RWPE1 (cell line): ENCODE data around the gene TMPRSS11E.

ENCODE experiments used
- CTCF ChIA-PET: fragments of 350-600 bp; sonication (Branson Sonifier 250); formaldehyde crosslinking; extraction: SDS; loops from one replicate; lab custom pipeline; 2021; lab: Yijun Ruan, JAX
- POLR2A ChIA-PET: fragments of 400-600 bp; formaldehyde crosslinking; extraction: SDS; loops from one replicate; lab custom pipeline; 2020; ENCODE audit warnings: antibody characterized with exemption; ENCODE audit not compliant: low non-redundant PET; lab: Yijun Ruan, JAX
- DNase-seq: peaks from one replicate; pipeline ENCODE4 v3.0.0; 2012; ENCODE audit warnings: low spot score
- H3K27ac ChIP-seq: fragments of 450-650 bp; 2 replicates; pipeline ENCODE4 v1.5.1; 2017
- CTCF ChIP-seq: fragments of 450-650 bp; conservative IDR thresholded peaks from 2 replicates; pipeline ENCODE4 v1.5.1; 2017; ENCODE audit warnings: low read depth, mild to moderate bottlenecking

The TMPRSS11E gene

GRCh38 chr4:68432320-68432719, 14.9 kb upstream of the TMPRSS11E start:
- DNase-seq: no peak
- CTCF ChIA-PET: no interaction called here
- TF ChIP-seq CTCF: no peak

GRCh38 chr4:68433582-68433981, 13.7 kb upstream of the TMPRSS11E start:
- ChIA-PET CTCF (no interaction called here), POLR2A (no interaction called here)
- DNase-seq: no peak
- no peak for TF ChIP-seq CTCF
- no peak overlapping the region for H3K27ac ChIP-seq

More at GRCh38 chr4:68432320-68432719, 14.9 kb upstream of the TMPRSS11E start:
- no peak overlapping the region for H3K27ac ChIP-seq
- POLR2A ChIA-PET: no interaction called here

GRCh38 chr4:68434277-68434676, 13.0 kb upstream of the TMPRSS11E start:
- POLR2A ChIA-PET: no interaction called here

GRCh38 chr4:68434836-68435235, 12.4 kb upstream of the TMPRSS11E start:
- CTCF ChIA-PET: no interaction called here

More at GRCh38 chr4:68434277-68434676, 13.0 kb upstream of the TMPRSS11E start:
- no peak for TF ChIP-seq CTCF
- H3K27ac ChIP-seq: no peak overlapping the region
- CTCF ChIA-PET: no interaction called here
- no peak for DNase-seq

GRCh38 chr4:68445111-68445510, 2.2 kb upstream of the TMPRSS11E start:
- no peak for DNase-seq
- POLR2A ChIA-PET: no interaction called here
- TF ChIP-seq CTCF: no peak

More at GRCh38 chr4:68434836-68435235, 12.4 kb upstream of the TMPRSS11E start:
- no peak for TF ChIP-seq CTCF
- no peak overlapping the region for H3K27ac ChIP-seq
- POLR2A ChIA-PET: no interaction called here
- no peak for DNase-seq

GRCh38 chr4:68451246-68452211, 4.3 kb downstream of the TMPRSS11E start:
- TF ChIP-seq CTCF: no peak
- ChIA-PET CTCF (no interaction called here), POLR2A (no interaction called here)
- no peak overlapping the region for H3K27ac ChIP-seq
- DNase-seq: peak; percentile 30

More at GRCh38 chr4:68445111-68445510, 2.2 kb upstream of the TMPRSS11E start:
- no peak overlapping the region for H3K27ac ChIP-seq
- CTCF ChIA-PET: no interaction called here
